ENCODE measurements around the gene PHF21A.

The PHF21A gene

GRCh38 chr11:46006418-46007070, 114.7 kb downstream of the PHF21A start:
- peak; percentile 59; the same call in 1 of the 2 replicates for TF ChIP-seq CTCF (IDR thresholded peaks at IDR 0.05; ENCODE audit: borderline replicate concordance, insufficient read depth, low read depth, low read length)
- no peak overlapping the region for H3K4me3 ChIP-seq (ENCODE audit: low read depth, low read length)

- H3K4me3 ChIP-seq (ENCODE audit: low read depth, low read length) = no peak overlapping the region
- no peak for TF ChIP-seq CTCF (IDR thresholded peaks at IDR 0.05; ENCODE audit: borderline replicate concordance, insufficient read depth, low read depth, low read length)
Observed at GRCh38 chr11:46003572-46003971, 117.7 kb downstream of the PHF21A start.

GRCh38 chr11:46002189-46002588, 119.1 kb downstream of the PHF21A start:
- no peak overlapping the region for H3K4me3 ChIP-seq (ENCODE audit: low read depth, low read length)
- no peak for TF ChIP-seq CTCF (IDR thresholded peaks at IDR 0.05; ENCODE audit: borderline replicate concordance, insufficient read depth, low read depth, low read length)

GRCh38 chr11:46001448-46001914, 119.8 kb downstream of the PHF21A start:
- H3K4me3 ChIP-seq (ENCODE audit: low read depth, low read length) = no peak overlapping the region
- TF ChIP-seq CTCF (IDR thresholded peaks at IDR 0.05; ENCODE audit: borderline replicate concordance, insufficient read depth, low read depth, low read length) = no peak

- no peak overlapping the region for H3K4me3 ChIP-seq (ENCODE audit: low read depth, low read length)
- TF ChIP-seq CTCF (IDR thresholded peaks at IDR 0.05; ENCODE audit: borderline replicate concordance, insufficient read depth, low read depth, low read length) = no peak
Observed at GRCh38 chr11:45997599-45997998, 123.7 kb downstream of the PHF21A start.

GRCh38 chr11:45995342-45995734, 125.9 kb downstream of the PHF21A start:
- no peak for TF ChIP-seq CTCF (IDR thresholded peaks at IDR 0.05; ENCODE audit: borderline replicate concordance, insufficient read depth, low read depth, low read length)
- no peak overlapping the region for H3K4me3 ChIP-seq (ENCODE audit: low read depth, low read length)

All from GM12875 (cell line).